Kidney (tissue), 2 donors: ENCODE measurements around the gene ANKRD27. TPM values are rescaled to one million over a fixed set of nuclear protein-coding genes. Genes with fewer than 3 reads are reported as not detected.

Source experiments
- polyA plus RNA-seq: library from polyadenylated mRNA; stranded (reverse); fragments of 350-450 nt; fragmentation: Illumina TruSeq; extraction: RNeasy Lipid Tissue Mini Kit (QIAGEN cat#74804); gene quantifications from one replicate; pipeline ENCODE4 v1.2.3, GENCODE V29; 2014; ENCODE audit warnings: low read depth, low replicate concordance; ENCODE audit not compliant: insufficient read depth
- total RNA-seq: library from RNA; stranded (reverse); fragmentation: NEBNext Ultra II Directional; extraction: Animal tissue kit (Norgen Biotek cat#: 25700); gene quantifications from one replicate; pipeline ENCODE4 v1.2.1, GENCODE V29; 2021
- donor health status: DM: yes; HTN: yes; CAD: no.

ANKRD27 gene
- total and polyA plus RNA-seq, 2 donors from 2014 or later, result 9.3 to 29.8 TPM

Other genes starting within 250 kb of the ANKRD27 start
- gene PDCD5, start 94.0 kb downstream of the ANKRD27 start, total RNA-seq, result 62.6 TPM
- 116 TPM for gene PDCD5, start 94.0 kb downstream of the ANKRD27 start, polyA plus RNA-seq
- gene RGS9BP, start 668 bp upstream of the ANKRD27 start, total RNA-seq, result 0.72 TPM
- gene RGS9BP, start 668 bp upstream of the ANKRD27 start, polyA plus RNA-seq, result 0.39 TPM
- gene NUDT19, start 16.6 kb upstream of the ANKRD27 start, total RNA-seq, result 11.7 TPM
- gene NUDT19, start 16.6 kb upstream of the ANKRD27 start, polyA plus RNA-seq, result 8.8 TPM
- gene TDRD12, start 44.6 kb upstream of the ANKRD27 start, total RNA-seq, result 0.38 TPM
- not detected for gene TDRD12, start 44.6 kb upstream of the ANKRD27 start, polyA plus RNA-seq
- gene SLC7A9, start 194.6 kb upstream of the ANKRD27 start, total RNA-seq, result 2.6 TPM
- 40.0 TPM for gene SLC7A9, start 194.6 kb upstream of the ANKRD27 start, polyA plus RNA-seq